ENCODE measurements around the gene MMP27.
"Not testable (repeated sequence)": the region's sequence is repeated elsewhere in the genome, so short reads cannot be mapped to it uniquely, and the experiment has no call there.

MMP27 gene

GRCh38 chr11:102705626-102706025 lies at the start of gene MMP27:
TSS of gene MMP27 (minus strand) at chr11:102705769. CDS start at chr11:102705714, 55 bp downstream.
- DNase-seq, result no peak

GRCh38 chr11:102753267-102753666 lies 47.7 kb upstream of the MMP27 start:
- no peak for DNase-seq

GRCh38 chr11:102751673-102752072 lies 46.1 kb upstream of the MMP27 start:
- DNase-seq, result no peak

DNA sequence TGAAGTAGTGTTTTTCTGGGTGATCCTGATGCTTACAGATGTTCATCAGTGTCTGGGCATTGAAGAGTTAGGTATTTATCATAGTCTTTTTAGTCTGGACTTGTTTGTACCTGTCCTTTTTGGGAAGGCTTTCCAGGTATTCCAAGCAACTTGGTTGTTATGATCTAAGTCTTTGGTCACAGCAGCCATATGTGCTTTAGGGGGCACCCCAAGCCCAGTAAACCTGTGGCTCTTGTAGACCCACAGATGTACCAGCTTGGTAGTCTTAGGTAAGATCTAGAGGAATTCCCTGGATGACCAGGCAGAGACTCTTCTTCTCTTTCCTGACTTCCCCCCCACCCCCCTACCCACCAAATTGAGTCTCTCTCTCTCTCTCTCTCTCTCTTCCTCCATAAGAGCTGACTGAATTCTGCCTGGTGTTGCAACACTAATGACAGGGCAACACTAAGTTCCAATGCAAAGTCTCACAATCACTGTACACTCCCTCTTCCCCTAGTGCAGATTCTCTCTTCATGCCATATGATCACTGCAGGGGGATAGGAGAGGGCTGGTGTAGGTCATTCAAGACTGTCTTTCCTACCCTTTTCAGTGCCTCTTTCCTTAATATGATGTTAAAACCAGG lies 43.6 kb upstream of the MMP27 start:
- no peak for DNase-seq

GRCh38 chr11:102746746-102747578 lies 41.4 kb upstream of the MMP27 start:
- not testable (repeated sequence) for DNase-seq

- no peak for DNase-seq
Observed at GRCh38 chr11:102734650-102735049, 29.1 kb upstream of the MMP27 start.

- DNase-seq, result no peak
Observed at GRCh38 chr11:102733232-102733875, 27.8 kb upstream of the MMP27 start.

- DNase-seq, result not testable (repeated sequence)
Observed at GRCh38 chr11:102730944-102731343, 25.4 kb upstream of the MMP27 start.

DNA sequence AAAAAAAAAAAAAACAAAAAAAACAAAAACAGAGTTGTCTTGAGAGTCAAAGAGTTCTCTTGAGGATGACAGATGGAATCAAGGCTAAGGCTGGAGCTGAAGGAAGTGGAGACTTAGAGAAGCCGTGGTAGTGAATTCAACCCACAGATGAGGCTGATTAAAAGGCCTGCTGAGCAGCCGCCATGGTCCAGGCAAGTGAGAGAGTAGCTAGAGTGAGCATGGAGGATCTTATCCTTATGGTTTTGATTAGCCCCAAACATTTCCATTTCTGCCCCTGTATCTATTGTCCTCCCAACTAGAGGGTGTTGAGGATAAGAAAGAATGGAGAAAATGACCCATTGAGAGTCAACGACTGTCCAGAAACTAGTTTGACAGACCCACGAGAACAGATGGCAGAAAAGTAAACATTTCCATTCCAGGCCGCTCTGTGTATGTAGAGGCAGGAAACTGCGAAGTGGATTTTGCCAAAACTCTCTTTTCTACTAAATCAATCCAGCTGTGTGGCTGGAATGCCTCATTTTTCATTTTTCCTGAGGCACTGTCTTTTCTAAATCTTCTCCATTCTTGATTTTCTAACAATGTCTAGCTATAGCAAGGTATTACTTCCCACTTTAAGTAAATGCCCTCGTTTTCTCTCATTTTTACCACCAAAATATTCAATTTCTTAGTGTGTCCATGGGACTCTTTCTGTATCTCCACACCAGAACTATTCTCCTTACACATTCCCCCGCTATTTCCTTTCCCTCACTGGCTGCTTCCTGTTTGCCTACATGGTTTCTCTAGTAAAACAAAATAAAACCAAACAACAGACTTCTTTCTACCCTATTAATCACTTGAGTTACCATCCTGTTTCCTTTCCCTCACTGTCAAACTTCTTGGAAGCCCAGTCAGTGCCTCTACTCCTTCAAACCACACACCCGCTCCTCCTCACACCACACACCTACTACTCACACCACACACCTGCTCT lies 24.6 kb upstream of the MMP27 start:
- DNase-seq, result no peak

DNA sequence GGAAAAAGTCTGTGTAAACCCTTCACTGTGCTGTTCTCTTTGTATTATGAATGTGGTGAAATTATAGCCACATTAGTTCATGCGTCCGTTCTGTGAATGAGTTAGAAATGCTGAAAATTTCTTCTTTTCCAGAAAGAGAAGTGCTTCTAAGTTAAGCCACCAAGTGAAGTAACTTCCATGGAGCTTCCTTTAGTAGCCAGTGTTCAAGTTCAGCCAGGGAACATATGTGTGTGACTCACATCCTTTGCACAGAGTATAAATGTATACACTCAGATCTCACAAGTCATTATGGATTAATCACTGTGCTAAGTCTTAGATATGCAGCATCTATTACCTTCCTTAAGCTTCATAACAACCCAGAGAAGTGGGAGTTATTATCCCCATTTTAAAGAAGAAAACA lies 22.3 kb upstream of the MMP27 start:
- no peak for DNase-seq

- DNase-seq, result no peak
Observed at GRCh38 chr11:102724904-102725500, 19.4 kb upstream of the MMP27 start, which contains the start of gene MMP8. TSS of gene MMP8 (minus strand) at chr11:102724954. CDS start at chr11:102724855, 99 bp downstream.

DNA sequence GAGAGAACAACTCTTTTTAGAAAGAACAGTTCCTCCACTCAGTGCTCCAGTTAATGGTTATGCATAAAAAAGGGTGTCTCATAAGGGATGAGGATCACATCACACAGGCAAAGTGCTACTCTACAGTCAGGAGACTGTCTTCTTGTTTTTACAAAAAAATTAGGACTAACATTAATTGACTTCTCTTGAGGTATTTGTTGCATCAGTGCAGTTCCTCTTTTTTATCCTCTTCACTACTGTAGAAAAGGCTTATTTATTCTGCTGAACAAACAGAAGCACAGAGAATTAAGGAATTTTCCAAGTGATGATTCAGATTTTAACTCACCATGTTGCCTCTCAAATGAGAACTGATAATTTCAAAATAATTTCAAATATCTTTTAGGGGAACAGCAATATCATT lies 17.3 kb upstream of the MMP27 start:
- DNase-seq, result no peak

DNA sequence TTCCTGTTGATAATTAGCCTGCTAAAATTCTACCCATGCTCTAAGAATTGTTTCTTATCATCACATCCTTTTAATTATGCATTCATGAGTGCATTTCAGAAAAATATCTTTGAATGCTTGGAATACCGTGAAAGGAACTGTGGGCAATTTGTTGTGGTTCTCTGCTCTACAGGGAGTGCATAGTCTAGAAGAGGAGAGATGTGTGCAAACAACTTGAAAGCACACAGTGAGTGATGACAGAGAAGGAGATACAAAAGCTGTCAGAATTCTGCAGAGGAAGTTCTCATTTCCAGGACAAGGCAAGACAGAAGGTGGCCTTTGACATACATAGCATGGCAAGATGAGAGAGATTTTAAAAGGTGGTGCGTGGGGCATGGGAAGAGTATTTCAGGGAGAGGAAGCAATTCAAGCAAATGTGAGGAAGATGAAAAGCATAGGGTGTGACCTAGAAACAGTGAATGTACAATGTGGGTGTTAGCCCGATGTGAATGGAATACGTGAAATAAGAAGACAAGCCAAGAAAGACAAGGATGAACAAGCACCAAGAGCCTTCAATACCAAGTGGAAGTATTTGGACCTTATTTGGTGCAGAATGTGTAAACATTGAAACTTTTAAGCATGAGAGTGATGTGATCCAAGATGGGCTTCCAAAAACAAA lies 14.2 kb upstream of the MMP27 start:
- no peak for DNase-seq

DNA sequence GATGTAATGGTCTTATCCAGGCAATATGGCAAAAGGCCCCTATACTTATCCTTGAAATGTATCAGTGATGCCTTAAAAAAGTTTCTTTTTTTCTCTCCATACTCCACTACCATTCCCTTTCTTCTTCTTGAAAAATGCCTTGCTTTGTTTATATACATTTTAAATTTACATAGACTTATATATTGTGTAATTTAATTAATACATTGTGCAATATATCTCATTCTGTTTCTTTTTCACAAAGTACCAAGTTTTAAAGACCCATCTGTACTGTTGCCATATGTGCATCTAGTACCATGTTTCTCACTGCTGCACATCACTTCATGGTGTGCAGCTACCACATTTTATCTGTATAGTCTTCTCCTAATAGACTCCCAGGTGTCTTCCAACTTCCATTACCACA lies 11.7 kb upstream of the MMP27 start:
- no peak for DNase-seq

DNA sequence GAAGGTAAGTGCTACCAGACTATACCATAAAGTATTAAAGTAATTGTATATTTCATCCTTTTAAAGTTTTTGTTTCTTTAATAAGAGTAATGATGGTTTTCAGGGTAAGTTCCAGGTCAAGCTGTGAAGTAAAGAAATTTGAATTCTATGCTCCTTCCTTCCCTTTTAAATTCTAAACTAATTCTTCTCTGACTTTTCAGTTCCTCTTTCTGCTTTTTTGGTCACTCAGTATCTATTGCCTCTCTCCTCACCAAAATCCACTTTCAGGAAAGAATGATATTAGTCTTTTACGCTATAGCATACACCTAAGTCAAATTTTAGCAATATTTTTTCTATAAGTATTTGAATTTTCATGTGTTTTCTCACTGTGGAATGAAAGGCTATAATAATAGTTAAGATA lies 11.0 kb upstream of the MMP27 start:
- no peak for DNase-seq

GRCh38 chr11:102712137-102712536 lies 6.6 kb upstream of the MMP27 start:
- DNase-seq, result no peak

GRCh38 chr11:102709201-102709945 lies 3.8 kb upstream of the MMP27 start:
- no peak for DNase-seq

GRCh38 chr11:102708654-102709053 lies 3.1 kb upstream of the MMP27 start:
- no peak for DNase-seq

DNA sequence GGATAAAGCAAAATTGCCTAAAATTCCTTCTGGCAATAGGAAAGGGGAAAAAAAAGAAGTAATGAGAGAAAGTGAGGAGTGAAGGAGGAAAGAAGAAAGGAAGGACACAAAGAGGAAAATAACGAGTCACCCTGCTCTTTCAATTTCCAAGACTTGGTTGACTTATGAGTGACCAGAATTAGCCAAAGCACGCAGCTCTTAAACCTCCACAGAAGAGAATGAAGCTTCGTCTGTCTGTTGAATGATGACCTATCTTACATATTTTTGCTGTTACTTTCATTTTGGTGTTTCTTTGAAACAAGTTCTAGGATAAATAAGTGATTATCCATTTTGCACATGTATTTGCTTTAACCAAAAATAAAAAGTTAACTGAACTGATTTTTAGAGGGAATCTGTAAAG lies 728 bp downstream of the MMP27 start:
- DNase-seq, result no peak

DNA sequence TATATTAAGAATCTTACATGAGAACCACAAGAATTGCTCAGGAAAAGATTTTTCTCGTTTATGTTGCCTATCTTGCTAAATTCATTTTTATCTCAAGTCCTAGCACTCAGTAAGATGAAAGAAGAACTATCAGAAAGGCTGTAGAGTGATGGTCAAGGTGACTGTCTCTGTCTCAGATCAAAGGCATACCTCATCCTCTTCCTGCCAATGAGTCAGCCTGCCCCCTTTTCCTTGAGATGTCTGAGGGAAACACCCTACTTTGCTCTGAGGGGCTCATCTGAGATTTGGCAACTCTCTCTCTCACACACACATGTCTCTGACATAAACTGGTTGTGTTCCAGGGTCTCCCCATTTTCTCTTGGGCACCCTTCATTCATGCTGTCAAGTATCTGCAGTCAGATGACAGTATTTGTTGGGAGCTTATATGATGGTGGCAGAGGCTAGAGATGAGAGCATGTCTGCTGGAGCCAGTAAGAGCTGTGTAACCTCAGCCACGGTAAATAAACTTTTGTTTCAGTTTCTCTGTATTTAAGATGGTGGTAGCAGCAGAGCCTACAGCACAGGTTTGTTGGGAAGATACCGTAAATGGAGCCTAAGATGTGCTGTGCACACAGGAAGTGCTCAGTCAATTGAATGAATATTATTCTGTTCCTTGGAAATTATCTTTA lies 1.6 kb downstream of the MMP27 start:
- DNase-seq, result no peak

Measured in NCI-H1048 (cell line).